Peyer's patch (tissue), 4 donors: ENCODE results near the gene CGNL1. TPM values are rescaled to one million over a fixed set of nuclear protein-coding genes. Genes with fewer than 3 reads are reported as not detected.

ENCODE experiments used
- DNase-seq, 3 donors: peaks; one replicate each; pipeline ENCODE4 v3.0.0-alpha.2; 2017 to 2019
- H3K27ac ChIP-seq, 4 donors: fragments of 200-600 bp; sonication (generic); one replicate each; pipeline ENCODE4 v1.5.1; 2016 to 2019
- H3K27me3 ChIP-seq, 2 donors: fragments of 200-600 bp; sonication (generic); one replicate each; pipeline ENCODE4 v1.5.1; 2019
- H3K36me3 ChIP-seq, 3 donors: fragments of 200-600 bp; sonication (generic); one replicate each; pipeline ENCODE4 v1.5.1; 2016 to 2019
- H3K4me1 ChIP-seq, 4 donors: fragments of 200-600 bp; sonication (generic); one replicate each; pipeline ENCODE4 v1.5.1; 2016 to 2019
- H3K4me3 ChIP-seq, 4 donors: fragments of 200-600 bp; sonication (generic); 1 replicate in 3 of 4; 2 replicates in 1 of 4; pipeline ENCODE4 v1.5.1; 2016 to 2019; ENCODE audit warnings: mild to moderate bottlenecking in 1 of 4
- H3K9me3 ChIP-seq, 4 donors: fragments of 200-600 bp; sonication (generic); one replicate each; pipeline ENCODE4 v1.5.1; 2016 to 2019; ENCODE audit warnings: mild to moderate bottlenecking in 1 of 4
- POLR2A ChIP-seq, 2 donors: fragments of 450-650 bp; IDR thresholded peaks; one replicate each; pipeline ENCODE4 v1.5.1; 2017; ENCODE audit warnings: antibody characterized with exemption in 2 of 2, mild to moderate bottlenecking in 2 of 2, moderate library complexity in 2 of 2
- total RNA-seq, 4 donors: library from RNA; depleted of rRNA; stranded (reverse); fragments of >200 nt; gene quantifications; one replicate each; pipeline ENCODE4 v1.1.0, GENCODE V29; 2016
- TF ChIP-seq, protein P1 (sequence below), 6 experiments: fragments of 450-650 bp in 4 of 6; fragments of 200-600 bp in 2 of 6; sonication (generic) in 1 of 6; IDR thresholded peaks; one replicate each; pipeline ENCODE4 v1.5.1; 2017 to 2019; ENCODE audit warnings: antibody characterized with exemption in 6 of 6, mild to moderate bottlenecking in 3 of 6, moderate library complexity in 1 of 6

CGNL1 gene
- total RNA-seq, 4 donors from 2014 or later: 1.2 to 9.9 (median 2.1) TPM

DNA sequence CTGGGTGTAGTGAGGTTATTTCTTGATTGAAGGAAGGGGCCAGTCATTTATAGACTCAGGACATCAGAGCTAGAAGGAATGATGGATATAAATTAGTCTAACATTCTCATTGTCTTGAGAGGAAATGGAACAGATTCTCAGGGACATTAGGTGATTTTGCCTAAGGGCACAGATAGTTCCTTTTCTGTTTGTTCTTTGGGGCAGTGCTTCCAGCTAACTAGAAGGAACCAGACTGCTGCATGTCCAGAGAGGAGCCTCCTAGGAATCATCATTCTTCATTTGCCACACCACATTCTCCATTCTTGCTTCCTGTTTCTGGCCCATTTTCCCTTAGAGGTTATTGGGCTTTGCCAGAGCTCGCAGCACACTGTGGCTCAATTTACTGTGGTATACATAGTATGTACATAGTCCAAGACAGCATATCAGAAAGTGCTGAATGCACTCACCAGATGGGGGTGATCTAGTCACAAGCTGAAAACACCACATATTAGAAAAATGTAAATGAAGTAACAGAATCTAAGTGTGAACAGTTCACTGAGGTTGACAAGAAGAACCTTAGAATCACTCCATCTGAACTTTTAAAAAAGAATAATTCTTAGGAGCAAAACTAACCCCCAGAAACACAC is 152.7 kb downstream of the CGNL1 start:
- peaks cover 0 to 4% (median 0%) of the 10 kb centered on the region in 4 donors for H3K4me1 ChIP-seq
- H3K9me3 ChIP-seq: no peaks in the 10 kb centered on the region
- H3K36me3 ChIP-seq: no peaks in the 10 kb centered on the region
- no peak overlapping the region for H3K27ac ChIP-seq
- no peak for DNase-seq
- TF ChIP-seq POLR2A (IDR thresholded peaks at IDR 0.05): no peak
- TF ChIP-seq, protein P1, sequence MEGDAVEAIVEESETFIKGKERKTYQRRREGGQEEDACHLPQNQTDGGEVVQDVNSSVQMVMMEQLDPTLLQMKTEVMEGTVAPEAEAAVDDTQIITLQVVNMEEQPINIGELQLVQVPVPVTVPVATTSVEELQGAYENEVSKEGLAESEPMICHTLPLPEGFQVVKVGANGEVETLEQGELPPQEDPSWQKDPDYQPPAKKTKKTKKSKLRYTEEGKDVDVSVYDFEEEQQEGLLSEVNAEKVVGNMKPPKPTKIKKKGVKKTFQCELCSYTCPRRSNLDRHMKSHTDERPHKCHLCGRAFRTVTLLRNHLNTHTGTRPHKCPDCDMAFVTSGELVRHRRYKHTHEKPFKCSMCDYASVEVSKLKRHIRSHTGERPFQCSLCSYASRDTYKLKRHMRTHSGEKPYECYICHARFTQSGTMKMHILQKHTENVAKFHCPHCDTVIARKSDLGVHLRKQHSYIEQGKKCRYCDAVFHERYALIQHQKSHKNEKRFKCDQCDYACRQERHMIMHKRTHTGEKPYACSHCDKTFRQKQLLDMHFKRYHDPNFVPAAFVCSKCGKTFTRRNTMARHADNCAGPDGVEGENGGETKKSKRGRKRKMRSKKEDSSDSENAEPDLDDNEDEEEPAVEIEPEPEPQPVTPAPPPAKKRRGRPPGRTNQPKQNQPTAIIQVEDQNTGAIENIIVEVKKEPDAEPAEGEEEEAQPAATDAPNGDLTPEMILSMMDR (IDR thresholded peaks at IDR 0.05): no peak
- H3K4me3 ChIP-seq: no peak overlapping the region
- H3K27me3 ChIP-seq: no peaks in the 10 kb centered on the region

DNA sequence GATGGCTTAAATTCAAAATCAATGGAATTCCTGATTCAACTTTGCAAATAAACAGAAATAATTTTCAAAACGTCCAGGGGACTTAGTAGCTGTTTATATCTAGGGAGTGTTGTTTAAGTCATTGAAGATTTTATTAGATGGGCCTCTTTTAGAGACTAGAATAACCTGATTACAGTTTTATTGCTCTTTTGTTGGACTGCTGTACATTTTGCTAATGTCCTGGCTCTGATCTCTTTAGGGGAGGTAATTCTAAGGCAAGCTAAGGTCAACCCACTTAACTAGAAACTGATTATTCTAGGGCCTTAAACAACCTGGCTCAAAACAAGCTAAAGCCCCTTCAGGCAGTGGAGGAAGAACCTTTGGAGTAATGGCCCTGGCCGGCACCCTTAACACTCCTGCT is 153.4 kb downstream of the CGNL1 start:
- H3K36me3 ChIP-seq: no peaks in the 10 kb centered on the region
- H3K27ac ChIP-seq: no peak overlapping the region
- H3K4me1 ChIP-seq: peaks cover 0 to 4% (median 0%) of the 10 kb centered on the region in 4 donors
- DNase-seq: no peak
- no peak overlapping the region for H3K4me3 ChIP-seq
- no peaks in the 10 kb centered on the region for H3K27me3 ChIP-seq
- no peaks in the 10 kb centered on the region for H3K9me3 ChIP-seq
- TF ChIP-seq POLR2A (IDR thresholded peaks at IDR 0.05): no peak
- TF ChIP-seq, protein P1 (IDR thresholded peaks at IDR 0.05): no peak

GRCh38 chr15:57532731-57533447 is 156.6 kb downstream of the CGNL1 start:
- no peak for DNase-seq
- TF ChIP-seq, protein P1 (IDR thresholded peaks at IDR 0.05): no peak
- TF ChIP-seq POLR2A (IDR thresholded peaks at IDR 0.05): no peak
- Histone ChIP-seq H3K36me3 (no peaks in the 10 kb centered on the region), H3K27ac (no peak overlapping the region), H3K4me3 (no peak overlapping the region), H3K27me3 (no peaks in the 10 kb centered on the region), H3K4me1 (no peaks in the 10 kb centered on the region), H3K9me3 (no peaks in the 10 kb centered on the region)

- no peaks in the 10 kb centered on the region for H3K36me3 ChIP-seq
- no peak overlapping the region for H3K27ac ChIP-seq
- no peaks in the 10 kb centered on the region for H3K27me3 ChIP-seq
- TF ChIP-seq POLR2A (IDR thresholded peaks at IDR 0.05): no peak
- TF ChIP-seq, protein P1 (IDR thresholded peaks at IDR 0.05): no peak
- H3K4me3 ChIP-seq: no peak overlapping the region
- no peaks in the 10 kb centered on the region for H3K4me1 ChIP-seq
- DNase-seq: no peak
- no peaks in the 10 kb centered on the region for H3K9me3 ChIP-seq
Observed at GRCh38 chr15:57533448-57533799, 157.1 kb downstream of the CGNL1 start.

DNA sequence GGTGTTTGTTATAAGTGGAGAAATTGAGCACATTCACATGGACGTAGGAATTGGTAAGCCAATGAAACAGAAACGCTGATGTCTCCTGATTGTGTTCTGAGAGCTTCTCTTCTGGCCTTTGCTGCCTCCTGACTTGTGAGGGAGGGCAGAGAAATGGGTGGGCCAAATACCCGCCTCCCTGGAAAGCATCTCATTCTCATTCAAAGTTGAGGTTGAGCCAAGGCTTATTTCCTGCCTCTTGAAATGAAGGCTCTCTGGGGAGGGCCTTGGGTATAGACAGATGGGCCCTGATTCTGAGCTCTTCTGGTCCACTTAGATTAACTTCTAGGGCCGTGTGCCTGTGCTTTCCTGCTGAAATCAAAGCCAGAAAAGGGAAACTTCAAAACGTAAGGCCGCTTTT is 158.0 kb downstream of the CGNL1 start:
- Histone ChIP-seq H3K36me3 (no peaks in the 10 kb centered on the region), H3K9me3 (no peaks in the 10 kb centered on the region), H3K27me3 (no peaks in the 10 kb centered on the region), H3K27ac (no peak overlapping the region), H3K4me1 (no peaks in the 10 kb centered on the region), H3K4me3 (no peak overlapping the region)
- no peak for DNase-seq
- TF ChIP-seq, protein P1 (IDR thresholded peaks at IDR 0.05): no peak
- TF ChIP-seq POLR2A (IDR thresholded peaks at IDR 0.05): no peak
